Embryonic facial prominence (tissue), 1 donor: ENCODE measurements around the gene VEGFA.

Experiments used
- DNase-seq: peaks from one replicate; pipeline ENCODE4 v3.0.0-alpha.2; 2016; ENCODE audit errors: extremely low spot score

Gene VEGFA

DNA sequence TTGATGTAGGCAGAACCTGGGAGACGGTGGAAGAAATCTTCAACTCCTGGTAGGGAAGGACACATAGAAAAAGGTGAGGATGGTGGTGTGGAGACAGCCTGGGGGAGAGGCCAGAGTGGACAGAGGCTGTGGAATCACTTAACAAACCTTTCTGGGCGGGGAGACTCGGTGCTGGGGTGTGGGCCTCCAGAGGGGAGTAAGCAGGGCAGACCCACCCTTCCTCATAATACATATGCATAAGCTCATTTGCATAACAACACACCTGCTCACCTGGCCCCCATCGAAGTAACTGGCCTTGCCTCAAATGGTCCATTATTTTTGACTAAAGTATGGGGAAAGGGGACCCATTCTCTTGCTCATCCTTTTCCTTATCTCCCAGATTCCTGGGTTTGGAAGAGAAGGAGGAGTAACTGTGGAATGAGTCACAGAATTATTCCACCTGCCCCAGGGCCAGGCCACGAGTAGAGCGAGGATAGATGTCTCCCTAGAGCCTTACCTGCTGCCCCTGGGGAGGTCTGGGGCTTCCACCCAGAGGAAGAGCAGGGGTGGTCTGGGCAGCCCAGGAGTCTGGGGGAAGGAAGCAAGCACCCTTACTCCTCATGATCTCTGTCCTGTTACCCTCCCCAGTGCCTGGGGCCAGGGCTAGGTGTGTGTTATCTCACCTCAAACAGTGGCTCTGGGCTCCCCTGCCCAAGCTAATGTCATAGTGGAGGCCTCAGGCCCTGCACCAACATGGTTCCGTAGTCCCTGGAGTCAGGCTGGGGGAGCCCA is 10.7 kb upstream of the VEGFA start:
- no peak for DNase-seq

DNA sequence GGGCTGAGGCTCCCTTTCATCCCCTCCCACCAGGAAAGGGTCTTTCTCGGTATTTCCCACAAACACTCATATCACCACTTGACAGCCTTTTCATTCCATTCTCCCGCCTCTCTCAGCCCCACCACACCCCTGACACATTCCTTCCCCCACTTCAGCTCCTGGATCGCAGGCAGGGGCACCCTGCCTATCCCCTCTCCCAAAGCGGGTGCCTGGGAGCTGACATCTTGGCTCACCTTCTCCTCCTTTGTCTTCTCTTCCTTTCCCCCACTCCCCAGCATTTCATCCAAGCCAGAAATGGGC is 10.2 kb upstream of the VEGFA start:
- DNase-seq: no peak

- DNase-seq: no peak
Observed at GRCh38 chr6:43760210-43761168, 9.5 kb upstream of the VEGFA start.

DNA sequence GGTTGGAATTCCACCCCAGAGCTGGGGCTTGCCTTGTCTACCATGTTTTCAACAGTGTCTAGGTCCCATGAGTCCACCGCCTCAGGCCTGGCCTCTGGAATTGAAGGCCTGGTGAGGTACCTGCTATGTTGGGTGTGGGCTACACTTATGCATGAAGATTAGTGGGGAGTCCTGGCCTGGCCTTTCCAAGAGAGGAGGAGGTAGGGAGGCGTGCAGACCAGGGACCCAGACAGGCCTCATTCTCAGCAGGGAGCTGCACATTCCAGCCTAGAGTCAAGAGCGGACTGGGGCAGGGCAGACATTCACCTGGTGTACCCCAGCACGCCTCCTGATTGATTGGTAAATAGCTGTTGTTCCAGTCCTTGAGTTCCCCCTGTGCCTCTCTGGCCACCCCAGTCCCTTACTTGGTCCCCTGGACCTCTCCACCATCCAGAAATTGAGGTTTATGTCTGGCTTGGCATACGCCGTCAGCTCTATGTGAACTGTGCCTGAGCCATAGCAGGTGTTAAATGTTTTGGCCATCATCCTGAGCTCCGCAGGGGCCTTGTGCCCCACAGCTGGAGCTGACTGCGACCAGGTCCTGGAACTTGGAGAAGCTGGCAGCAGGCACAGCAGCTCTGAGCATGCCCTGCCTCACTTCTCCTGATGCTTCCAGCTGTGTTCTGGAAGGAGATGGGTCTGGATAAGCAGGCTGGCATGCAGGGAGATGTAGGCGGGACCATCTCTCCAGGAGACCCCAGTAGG is 8.2 kb upstream of the VEGFA start:
- no peak for DNase-seq

DNA sequence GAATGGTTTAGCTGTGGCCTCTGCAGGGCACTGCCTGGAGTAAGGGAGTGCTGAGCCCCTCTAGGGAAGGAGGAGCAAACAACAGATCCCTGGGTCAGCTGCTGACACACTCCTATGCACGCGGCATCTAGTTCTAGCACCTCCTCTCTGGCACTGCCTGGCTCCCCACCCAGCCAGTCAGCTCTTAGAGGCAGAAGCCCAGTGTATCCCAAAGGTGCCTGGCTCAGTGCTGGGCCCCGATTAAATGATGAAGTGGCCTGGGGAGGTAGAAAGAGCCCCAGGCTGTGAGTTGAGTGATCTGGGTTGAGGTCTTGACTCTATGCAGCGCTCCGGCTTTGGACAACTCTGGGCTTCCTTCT is 7.6 kb upstream of the VEGFA start:
- DNase-seq: no peak

GRCh38 chr6:43762966-43763695 is 6.9 kb upstream of the VEGFA start:
- peak; percentile 42 for DNase-seq

GRCh38 chr6:43763812-43764522 is 6.0 kb upstream of the VEGFA start:
- DNase-seq: no peak

DNA sequence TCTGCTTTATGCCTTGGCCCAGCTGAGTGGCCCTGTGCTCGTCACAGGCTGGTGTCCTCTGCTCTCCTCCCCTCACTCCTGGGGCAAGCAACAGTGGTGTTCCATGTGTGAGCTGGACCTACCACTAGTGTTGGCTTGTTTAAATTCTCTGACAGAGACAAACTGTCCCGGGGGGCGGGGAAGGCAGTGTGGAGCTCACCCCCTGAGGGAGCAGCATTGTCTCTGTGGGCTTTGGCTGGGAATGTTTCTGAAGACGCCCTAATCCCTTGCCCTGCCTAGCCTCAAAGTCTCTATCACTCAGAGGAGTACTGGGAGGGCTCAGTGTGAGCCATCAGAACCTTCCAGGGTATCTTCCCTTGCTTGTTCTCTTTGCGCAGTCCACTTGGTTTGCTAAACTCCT is 5.2 kb upstream of the VEGFA start:
- no peak for DNase-seq

DNA sequence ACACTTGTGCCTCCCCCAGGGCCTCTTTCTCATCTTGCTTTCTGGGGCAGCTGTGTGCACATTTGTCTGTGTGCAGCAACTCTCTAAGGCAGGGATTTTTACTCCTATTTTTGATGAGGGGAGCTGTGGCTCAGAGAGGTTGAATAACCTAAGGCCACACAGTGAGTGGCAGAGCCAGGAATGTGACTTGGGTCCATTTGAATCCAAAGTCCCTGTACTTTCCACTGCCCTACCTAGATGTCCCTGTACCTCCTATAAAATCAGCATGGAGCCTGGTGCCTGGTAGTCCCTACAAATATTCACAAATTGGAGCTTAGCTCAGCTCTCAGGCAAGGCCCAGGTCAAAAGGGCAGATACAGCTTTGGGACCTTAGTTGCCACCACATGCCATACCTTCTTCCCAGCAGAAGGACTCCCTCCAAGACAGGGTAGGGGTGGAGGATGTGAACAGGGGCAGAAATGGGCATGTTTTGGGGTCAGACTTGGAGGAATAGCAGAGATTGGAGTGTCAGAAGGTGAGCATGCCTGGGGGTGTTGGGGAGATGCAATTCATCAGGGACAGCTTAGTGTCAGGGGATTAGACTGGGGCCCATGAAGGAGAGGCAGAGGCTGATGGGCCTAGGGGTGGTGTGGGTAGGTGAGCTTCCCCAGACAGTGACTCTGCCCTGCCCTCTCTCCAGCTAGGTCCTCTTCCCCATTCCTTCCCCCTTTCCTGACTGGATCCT is 4.1 kb upstream of the VEGFA start:
- no peak for DNase-seq

DNA sequence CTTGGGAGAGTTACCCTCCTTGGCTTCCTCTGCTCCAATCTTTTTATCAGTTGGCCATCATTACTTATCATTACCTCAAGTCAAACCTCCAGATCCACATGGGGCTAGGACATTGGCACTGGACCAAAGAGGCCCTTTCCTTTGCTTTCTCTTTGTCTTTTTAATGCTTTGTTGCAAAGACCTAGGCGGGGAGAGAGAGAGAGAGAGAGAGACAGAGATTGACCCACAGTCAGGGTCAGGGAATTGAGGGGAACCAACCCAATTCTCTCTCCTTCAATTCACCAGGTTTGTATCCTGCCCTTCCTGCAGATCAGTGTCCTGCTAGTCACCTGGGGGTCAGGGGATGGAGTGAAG is 3.5 kb upstream of the VEGFA start:
- no peak for DNase-seq

DNA sequence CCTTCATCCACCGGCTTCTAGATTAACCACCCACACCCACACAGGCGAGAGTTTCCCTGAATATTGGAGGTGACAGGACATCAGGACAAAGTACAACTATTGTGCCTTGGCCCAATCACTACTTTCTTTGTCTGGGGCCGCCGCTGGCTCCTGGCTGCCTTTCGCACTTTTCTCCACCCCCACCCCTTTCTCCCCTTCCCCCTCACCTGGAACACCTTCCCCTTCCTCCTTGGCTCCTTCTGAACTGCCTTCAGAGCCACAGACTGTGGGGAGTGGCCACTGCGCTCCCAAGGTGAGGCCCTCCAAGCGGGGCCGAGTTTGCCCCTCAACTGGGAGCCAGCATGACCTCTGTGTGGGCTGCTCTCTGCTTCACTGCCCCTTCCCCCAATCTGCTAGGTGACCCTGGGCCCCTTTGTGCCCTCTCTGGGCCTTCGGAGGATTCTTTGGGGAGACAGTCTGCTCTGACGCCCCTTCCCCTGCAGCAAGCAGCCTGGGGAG is 3.0 kb upstream of the VEGFA start:
- DNase-seq: no peak

DNA sequence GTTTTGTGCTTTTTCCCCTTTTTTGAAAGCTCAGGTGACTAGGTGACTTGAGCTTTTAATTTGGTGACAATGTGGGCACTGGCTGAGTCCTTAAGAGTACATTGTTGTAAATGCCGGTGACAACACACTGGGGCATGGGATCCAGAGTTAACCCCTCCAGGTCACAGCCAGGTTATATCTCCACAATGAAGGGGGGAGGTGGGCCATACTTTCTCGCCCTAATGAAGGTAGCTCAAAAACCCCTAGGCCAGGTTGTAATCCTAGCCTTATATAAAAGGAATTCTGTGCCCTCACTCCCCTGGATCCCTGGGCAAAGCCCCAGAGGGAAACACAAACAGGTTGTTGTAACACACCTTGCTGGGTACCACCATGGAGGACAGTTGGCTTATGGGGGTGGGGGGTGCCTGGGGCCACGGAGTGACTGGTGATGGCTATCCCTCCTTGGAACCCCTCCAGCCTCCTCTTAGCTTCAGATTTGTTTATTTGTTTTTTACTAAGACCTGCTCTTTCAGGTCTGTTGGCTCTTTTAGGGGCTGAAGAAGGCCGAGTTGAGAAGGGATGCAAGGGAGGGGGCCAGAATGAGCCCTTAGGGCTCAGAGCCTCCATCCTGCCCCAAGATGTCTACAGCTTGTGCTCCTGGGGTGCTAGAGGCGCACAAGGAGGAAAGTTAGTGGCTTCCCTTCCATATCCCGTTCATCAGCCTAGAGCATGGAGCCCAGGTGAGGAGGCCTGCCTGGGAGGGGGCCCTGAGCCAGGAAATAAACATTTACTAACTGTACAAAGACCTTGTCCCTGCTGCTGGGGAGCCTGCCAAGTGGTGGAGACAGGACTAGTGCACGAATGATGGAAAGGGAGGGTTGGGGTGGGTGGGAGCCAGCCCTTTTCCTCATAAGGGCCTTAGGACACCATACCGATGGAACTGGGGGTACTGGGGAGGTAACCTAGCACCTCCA is 2.2 kb upstream of the VEGFA start:
- DNase-seq: no peak

DNA sequence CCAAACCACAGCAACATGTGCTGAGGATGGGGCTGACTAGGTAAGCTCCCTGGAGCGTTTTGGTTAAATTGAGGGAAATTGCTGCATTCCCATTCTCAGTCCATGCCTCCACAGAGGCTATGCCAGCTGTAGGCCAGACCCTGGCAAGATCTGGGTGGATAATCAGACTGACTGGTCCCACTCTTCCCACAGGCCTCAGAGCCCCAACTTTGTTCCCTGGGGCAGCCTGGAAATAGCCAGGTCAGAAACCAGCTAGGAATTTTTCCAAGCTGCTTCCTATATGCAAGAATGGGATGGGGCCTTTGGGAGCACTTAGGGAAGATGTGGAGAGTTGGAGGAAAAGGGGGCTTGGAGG is 1.5 kb upstream of the VEGFA start:
- no peak for DNase-seq

- DNase-seq: no peak
Observed at GRCh38 chr6:43768983-43769525, 957 bp upstream of the VEGFA start.

GRCh38 chr6:43770372-43771209 is 580 bp downstream of the VEGFA start:
- peak; percentile 13 for DNase-seq

- DNase-seq: peak; percentile 35
Observed at GRCh38 chr6:43771210-43771857, 1.3 kb downstream of the VEGFA start.

DNA sequence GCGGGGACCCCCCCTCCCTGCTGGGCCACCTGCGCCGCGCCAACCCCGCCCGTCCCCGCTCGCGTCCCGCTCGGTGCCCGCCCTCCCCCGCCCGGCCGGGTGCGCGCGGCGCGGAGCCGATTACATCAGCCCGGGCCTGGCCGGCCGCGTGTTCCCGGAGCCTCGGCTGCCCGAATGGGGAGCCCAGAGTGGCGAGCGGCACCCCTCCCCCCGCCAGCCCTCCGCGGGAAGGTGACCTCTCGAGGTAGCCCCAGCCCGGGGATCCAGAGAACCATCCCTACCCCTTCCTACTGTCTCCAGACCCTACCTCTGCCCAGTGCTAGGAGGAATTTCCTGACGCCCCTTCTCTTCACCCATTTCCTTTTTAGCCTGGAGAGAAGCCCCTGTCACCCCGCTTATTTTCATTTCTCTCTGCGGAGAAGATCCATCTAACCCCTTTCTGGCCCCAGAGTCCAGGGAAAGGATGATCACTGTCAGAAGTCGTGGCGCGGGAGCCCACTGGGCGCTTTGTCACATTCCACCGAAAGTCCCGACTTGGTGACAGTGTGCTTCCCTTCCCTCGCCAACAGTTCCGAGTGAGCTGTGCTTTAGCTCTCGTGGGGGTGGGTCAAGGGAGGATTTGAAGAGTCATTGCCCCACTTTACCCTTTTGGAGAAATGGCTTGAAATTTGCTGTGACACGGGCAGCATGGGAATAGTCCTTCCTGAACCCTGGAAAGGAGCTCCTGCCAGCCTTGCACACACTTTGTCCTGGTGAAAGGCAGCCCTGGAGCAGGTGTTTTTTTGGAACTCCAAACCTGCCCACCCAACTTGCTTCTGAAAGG is 2.1 kb downstream of the VEGFA start:
- DNase-seq: no peak
